Activated naive CD4-positive, alpha-beta T cell treated with anti-CD3 and anti-CD28 coated beads, Interleukin-2, amount 50 U/mL, for 24 hours (primary cell): ENCODE results near the gene HOXD12.

Experiments used
- H3K27ac Mint-ChIP-seq: one replicate; pipeline ENCODE4 v1.8.0; 2021; ENCODE audit warnings: mild to moderate bottlenecking, mixed read lengths
- H3K27me3 Mint-ChIP-seq: one replicate; pipeline ENCODE4 v1.8.0; 2021; ENCODE audit warnings: mixed read lengths
- H3K36me3 Mint-ChIP-seq: one replicate; pipeline ENCODE4 v1.8.0; 2021; ENCODE audit warnings: mixed read lengths
- H3K4me1 Mint-ChIP-seq: one replicate; pipeline ENCODE4 v1.8.0; 2021; ENCODE audit warnings: mixed read lengths
- H3K4me3 Mint-ChIP-seq: one replicate; pipeline ENCODE4 v1.8.0; 2021; ENCODE audit warnings: mild to moderate bottlenecking, mixed read lengths
- H3K9me3 Mint-ChIP-seq: one replicate; pipeline ENCODE4 v1.8.0; 2021; ENCODE audit warnings: mixed read lengths

The HOXD12 gene

DNA sequence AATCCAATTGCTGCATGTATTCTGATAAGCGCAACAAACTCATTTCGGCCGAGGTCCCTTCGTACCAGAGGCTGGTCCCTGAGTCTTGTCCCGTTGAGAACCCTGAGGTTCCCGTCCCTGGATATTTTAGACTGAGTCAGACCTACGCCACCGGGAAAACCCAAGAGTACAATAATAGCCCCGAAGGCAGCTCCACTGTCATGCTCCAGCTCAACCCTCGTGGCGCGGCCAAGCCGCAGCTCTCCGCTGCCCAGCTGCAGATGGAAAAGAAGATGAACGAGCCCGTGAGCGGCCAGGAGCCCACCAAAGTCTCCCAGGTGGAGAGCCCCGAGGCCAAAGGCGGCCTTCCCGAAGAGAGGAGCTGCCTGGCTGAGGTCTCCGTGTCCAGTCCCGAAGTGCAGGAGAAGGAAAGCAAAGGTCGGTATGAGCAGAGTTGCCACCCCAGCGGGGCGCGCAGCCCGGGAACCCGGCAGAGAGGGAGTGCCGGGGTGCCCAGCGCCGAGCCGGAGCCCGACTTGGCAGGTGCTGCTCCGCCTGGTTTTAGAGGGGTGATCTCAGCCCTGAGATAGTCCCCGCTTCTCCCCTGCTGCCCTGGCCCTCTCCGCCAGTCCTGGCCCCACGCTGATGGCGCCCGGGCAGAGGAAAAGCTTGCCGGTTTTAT lies 17.7 kb downstream of the HOXD12 start:
- Mint-ChIP-seq H3K27ac (peak overlapping the region; percentile 79), H3K4me3 (no peak overlapping the region), H3K36me3 (peaks cover 2% of the 10 kb centered on the region), H3K27me3 (peaks cover 68% of the 10 kb centered on the region), H3K9me3 (peaks cover 11% of the 10 kb centered on the region), H3K4me1 (no peaks in the 10 kb centered on the region)

DNA sequence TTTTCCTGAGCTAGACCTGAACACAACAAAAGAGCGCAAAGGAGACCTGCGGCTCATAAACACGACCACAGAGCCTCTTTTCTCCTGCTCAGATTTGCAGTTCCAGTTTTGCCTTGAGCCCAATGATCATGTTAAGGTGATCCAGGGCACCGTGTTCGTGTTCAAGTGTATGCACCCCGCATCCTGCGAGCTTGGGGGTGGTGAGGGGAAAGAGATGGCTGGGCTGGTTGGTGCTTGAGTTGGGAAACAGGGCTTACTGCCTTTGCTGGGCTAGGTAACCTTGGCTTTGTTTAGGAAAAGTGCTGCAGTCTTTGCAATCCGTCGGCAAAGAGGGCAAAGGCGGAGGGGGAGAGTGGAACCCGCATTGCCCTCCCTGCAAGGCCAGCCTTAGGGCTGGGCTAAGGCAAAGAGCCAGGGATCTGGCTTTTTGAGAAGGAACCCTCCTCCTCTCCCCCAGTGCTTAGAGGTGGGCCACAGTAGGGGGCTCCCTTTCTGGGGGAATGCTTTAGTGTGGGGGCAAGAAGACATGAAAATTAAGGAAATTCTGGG lies 18.3 kb downstream of the HOXD12 start:
- Mint-ChIP-seq H3K4me3 (no peak overlapping the region), H3K9me3 (peaks cover 11% of the 10 kb centered on the region), H3K4me1 (no peaks in the 10 kb centered on the region), H3K27ac (peak overlapping the region; percentile 66), H3K27me3 (peaks cover 66% of the 10 kb centered on the region), H3K36me3 (peaks cover 2% of the 10 kb centered on the region)

DNA sequence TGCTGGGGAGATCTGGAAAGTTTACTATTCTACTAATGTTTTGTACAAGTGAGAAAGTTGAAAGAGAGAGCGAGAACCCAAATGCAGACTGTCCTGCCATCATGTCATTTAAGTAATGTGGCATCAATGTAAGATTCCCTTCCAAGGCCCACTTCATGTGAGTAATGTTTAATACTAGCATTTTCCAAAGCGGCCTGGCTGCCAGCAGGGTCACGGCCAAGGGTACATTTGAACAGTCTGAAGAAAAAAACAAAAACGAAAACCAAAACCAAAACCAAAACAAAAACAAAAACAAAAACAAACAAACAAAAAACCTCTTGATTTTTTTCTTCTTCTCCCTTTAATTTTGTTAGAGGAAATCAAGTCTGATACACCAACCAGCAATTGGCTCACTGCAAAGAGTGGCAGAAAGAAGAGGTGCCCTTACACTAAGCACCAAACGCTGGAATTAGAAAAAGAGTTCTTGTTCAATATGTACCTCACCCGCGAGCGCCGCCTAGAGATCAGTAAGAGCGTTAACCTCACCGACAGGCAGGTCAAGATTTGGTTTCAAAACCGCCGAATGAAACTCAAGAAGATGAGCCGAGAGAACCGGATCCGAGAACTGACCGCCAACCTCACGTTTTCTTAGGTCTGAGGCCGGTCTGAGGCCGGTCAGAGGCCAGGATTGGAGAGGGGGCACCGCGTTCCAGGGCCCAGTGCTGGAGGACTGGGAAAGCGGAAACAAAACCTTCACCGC lies 19.2 kb downstream of the HOXD12 start:
- peaks cover 11% of the 10 kb centered on the region for H3K9me3 Mint-ChIP-seq
- H3K36me3 Mint-ChIP-seq = peaks cover 2% of the 10 kb centered on the region
- H3K4me1 Mint-ChIP-seq = peaks cover under 1% of the 10 kb centered on the region
- H3K4me3 Mint-ChIP-seq = no peak overlapping the region
- peak overlapping the region; percentile 63 for H3K27ac Mint-ChIP-seq
- H3K27me3 Mint-ChIP-seq = peaks cover 63% of the 10 kb centered on the region

DNA sequence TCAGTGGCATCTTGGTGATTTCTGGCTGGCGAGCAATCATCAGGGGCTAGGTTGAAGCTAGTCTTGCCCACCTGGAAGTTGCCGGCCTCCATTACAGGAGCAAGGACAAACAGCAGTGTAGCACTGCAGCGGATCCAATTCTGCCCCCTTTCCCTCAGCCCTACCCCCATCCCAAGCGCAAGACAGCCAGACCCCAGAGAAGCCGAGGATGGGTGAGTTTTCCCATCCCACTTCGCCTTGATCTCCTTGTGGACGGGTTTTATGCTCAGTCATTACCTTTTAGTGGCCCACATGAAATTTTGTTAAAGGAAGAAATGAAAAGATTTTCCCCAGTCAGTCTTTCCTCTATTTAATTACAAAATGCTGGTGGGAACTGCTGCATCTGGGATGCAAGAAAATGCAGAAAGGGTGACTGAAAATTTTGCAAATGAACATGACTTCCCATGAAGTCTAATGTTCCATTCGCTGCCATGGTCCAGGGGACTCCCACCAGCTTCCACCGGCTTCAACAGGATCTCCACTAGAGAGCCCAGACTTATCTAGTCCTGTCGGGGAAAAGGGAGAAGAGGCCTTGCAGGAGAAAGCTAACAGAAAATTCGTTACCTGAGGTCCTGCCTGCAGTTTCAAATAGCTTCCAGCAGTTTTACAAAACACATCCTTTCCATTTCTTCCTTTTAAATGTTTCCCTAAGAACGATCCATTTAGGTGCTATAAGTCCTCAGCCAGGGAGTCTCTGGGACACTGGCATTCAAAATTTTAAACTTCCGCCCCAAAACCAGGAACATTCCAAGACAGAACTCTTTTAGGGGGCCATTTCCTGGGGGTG lies 21.0 kb downstream of the HOXD12 start:
- Mint-ChIP-seq H3K36me3 (peaks cover 2% of the 10 kb centered on the region), H3K4me1 (peaks cover 4% of the 10 kb centered on the region), H3K9me3 (peaks cover 11% of the 10 kb centered on the region), H3K4me3 (no peak overlapping the region), H3K27ac (peak overlapping the region; percentile 8), H3K27me3 (peaks cover 66% of the 10 kb centered on the region)

DNA sequence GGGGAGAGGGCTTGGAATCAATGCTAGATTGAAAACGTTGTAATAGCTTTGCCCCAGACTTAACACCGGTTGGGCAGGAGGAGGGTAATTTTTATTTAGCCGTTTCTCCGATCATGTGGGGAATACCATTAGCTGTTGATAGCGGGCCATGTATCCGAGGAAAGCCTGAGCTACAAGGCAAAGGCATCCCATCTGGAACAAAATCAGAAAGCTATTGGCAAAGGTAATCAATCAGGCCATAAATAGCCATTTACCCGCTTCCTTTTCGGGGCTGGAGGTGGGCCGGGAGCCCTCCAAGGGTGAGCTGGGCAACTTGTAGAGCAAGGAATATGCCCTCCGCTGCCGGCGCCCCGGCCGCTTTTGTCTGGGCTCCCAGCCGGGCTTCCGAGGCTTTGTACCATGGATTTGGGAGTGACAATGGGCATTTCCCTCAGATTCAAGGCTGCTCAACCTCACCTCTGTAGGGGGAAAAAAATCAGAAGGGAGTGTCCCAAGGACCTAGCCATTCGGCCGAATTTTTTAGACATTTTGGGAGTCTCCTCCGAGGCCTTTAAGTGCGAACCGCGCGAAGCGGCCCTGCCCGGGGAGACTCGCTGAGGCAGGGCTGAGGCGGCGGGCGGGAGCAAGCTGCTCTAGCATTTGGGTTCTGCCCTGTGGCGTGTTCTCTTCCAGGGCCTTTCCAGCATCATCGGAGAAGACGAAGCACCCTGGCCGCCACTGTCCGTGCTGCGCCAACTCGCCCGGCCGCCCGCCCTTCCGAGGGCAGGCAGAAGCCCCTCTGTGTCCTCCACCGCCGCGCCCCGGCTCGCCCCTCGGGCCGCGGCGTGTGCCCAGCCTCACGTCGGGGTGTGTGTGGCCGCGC lies 21.8 kb downstream of the HOXD12 start:
- Mint-ChIP-seq H3K27me3 (peaks cover 68% of the 10 kb centered on the region), H3K36me3 (peaks cover 2% of the 10 kb centered on the region), H3K4me3 (no peak overlapping the region), H3K9me3 (peaks cover 11% of the 10 kb centered on the region), H3K27ac (no peak overlapping the region), H3K4me1 (peaks cover 4% of the 10 kb centered on the region)

DNA sequence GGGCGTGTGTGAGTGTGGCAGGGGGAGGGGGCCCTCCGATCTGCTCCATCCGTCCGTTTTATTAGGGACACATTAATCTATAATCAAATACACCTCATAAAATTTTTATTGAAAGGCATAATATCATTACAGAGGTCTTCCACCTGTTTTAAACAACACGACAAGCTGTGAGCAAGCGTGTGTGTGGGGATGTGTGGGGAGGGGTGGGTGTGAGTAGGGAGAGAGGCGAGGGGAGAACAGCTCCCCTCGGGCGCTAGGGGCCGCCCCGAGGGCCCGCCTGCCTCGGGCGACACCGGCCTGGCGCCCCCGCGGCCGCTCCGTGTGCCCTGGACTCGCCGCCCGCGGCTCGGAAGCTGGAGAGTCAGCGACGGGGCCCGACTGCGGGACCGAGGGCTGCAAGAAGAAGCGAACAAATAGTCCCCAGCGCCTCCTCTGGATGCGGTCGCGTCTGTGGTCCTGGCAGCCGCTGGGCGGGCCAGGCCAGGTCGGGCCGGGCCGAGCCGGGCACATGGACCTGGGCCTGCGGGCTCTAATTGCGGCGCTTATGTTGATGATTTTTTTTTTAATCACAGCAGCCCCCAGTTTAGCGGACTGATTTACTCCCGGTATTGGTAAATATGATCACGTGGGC lies 22.6 kb downstream of the HOXD12 start:
- Mint-ChIP-seq H3K27me3 (peaks cover 67% of the 10 kb centered on the region), H3K36me3 (no peaks in the 10 kb centered on the region), H3K9me3 (peaks cover 5% of the 10 kb centered on the region), H3K4me1 (peaks cover 4% of the 10 kb centered on the region), H3K4me3 (peak overlapping the region; percentile 75), H3K27ac (no peak overlapping the region)

DNA sequence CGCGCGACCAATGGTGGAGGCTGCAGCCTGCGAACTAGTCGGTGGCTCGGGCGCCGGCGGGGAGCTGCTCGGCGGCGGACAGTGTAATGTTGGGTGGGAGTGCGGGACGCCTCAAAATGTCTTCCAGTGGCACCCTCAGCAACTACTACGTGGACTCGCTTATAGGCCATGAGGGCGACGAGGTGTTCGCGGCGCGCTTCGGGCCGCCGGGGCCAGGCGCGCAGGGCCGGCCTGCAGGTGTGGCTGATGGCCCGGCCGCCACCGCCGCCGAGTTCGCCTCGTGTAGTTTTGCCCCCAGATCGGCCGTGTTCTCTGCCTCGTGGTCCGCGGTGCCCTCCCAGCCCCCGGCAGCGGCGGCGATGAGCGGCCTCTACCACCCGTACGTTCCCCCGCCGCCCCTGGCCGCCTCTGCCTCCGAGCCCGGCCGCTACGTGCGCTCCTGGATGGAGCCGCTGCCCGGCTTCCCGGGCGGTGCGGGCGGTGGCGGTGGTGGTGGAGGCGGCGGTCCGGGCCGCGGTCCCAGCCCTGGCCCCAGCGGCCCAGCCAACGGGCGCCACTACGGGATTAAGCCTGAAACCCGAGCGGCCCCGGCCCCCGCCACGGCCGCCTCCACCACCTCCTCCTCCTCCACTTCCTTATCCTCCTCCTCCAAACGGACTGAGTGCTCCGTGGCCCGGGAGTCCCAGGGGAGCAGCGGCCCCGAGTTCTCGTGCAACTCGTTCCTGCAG lies 23.3 kb downstream of the HOXD12 start, which contains the start of gene HOXD9:
TSS of gene HOXD9 (plus strand) at position 37 of the 728 bp plus-strand sequence. CDS start at position 87, 50 bp downstream.
- Mint-ChIP-seq H3K36me3 (no peaks in the 10 kb centered on the region), H3K4me1 (peaks cover 7% of the 10 kb centered on the region), H3K27me3 (peaks cover 67% of the 10 kb centered on the region), H3K9me3 (peaks cover 5% of the 10 kb centered on the region), H3K27ac (no peak within 1 kb of the TSS), H3K4me3 (peak within 1 kb of the TSS; percentile 75)

DNA sequence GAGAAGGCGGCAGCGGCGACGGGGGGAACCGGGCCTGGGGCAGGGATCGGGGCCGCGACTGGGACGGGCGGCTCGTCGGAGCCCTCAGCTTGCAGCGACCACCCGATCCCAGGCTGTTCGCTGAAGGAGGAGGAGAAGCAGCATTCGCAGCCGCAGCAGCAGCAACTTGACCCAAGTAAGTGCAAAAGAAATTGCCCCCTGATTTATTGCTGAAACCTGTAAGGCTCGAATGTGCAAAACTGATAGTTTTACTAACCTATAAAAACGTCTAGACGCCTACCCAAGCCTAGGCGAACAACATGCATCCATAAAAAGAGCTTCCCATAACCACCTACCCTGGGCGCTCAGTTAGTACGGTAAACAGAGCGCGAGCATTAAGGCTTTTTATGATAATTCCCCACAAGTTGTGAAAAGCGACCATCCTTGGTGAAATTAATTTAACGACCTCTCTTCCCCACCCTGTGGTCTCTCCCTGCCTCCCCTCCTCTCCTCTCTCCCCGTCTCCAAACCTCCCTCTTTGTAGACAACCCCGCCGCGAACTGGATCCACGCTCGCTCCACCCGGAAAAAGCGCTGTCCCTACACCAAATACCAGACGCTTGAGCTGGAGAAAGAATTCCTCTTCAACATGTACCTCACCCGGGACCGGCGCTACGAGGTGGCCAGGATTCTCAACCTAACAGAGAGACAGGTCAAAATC lies 24.0 kb downstream of the HOXD12 start:
- Mint-ChIP-seq H3K27ac (no peak overlapping the region), H3K4me1 (peaks cover 14% of the 10 kb centered on the region), H3K9me3 (peaks cover 5% of the 10 kb centered on the region), H3K36me3 (no peaks in the 10 kb centered on the region), H3K27me3 (peaks cover 68% of the 10 kb centered on the region), H3K4me3 (peak overlapping the region; percentile 39)

DNA sequence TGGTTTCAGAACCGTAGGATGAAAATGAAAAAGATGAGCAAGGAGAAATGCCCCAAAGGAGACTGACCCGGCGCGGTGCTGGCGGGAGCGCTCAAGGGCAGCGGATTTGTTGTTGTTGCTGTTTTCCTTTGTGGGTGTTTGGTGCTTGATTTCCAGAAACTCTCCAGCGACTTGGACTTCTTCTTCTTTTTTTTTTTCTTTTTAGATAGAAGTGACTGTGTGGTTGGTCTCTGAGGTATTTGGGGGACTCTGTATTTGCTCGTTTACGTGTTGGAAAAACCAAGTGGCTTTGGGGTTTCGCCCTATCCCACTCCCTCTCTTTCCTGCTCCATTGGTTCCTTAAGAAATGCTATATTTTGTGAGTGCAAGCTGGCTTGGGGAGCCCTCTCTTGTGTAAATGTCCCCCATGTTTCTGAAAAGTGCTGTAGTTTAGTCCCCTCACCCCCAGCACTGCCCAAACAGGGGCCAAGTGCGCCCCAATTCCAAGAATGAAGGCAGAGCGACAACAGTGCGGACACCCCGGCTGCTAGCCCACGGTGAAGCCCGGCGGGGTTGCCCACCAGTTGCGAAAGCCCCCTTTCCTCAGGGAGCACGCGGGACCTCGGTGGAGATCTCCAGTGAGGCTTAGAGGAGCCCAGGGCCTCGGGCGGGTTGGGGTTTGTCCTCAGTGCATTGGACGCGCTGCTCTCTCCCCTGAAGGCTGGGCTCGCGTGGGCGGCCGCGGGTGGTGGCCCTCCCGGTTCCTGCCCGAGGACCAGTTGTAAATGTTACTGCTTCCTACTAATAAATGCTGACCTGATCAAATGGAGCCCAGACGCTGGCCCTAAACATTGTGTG lies 24.7 kb downstream of the HOXD12 start:
- H3K4me1 Mint-ChIP-seq = peaks cover 20% of the 10 kb centered on the region
- peak overlapping the region; percentile 55 for H3K4me3 Mint-ChIP-seq
- H3K9me3 Mint-ChIP-seq = no peaks in the 10 kb centered on the region
- peaks cover 67% of the 10 kb centered on the region for H3K27me3 Mint-ChIP-seq
- H3K36me3 Mint-ChIP-seq = no peaks in the 10 kb centered on the region
- no peak overlapping the region for H3K27ac Mint-ChIP-seq

DNA sequence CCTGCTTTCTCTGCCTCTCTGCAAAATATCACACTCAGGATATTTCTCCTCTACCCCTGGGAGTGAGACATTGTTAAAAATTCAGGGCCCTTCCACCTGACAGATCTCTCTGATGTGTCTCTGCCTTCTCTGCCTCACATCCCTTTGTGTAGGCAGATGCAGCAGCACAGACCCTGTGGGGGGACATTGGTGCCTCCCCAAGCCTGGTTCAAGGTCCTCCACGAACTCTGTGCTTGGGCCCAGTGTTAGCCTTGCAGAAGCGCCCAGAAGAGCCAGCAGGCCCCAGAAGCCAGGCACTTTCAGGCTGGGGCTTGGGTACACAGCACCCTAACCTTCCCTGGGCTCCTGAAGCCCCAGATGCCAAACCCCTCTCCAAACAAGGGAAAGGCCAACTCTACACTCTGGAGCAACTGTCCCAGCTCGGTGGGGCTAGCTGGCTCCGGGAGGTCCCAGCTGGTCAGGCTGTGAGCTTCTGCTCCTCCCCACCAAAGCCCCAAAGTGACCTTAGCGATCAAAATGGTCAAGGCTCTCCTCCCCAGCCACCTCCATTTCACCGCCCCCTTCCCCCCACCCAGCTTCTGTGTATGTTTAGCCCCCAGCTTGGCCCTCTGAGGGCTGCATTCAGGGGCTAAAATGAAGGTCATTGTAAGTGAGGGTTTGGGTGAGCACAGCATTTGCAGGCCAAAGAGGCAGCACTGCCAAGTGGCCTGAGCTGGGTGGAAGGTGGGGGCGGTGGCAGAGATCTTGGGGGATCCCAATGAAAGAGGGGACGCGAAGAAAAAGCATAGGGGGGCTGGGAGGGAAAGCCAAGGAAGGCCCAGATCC lies 25.6 kb downstream of the HOXD12 start:
- Mint-ChIP-seq H3K27ac (no peak overlapping the region), H3K4me1 (peaks cover 20% of the 10 kb centered on the region), H3K27me3 (peaks cover 60% of the 10 kb centered on the region), H3K36me3 (no peaks in the 10 kb centered on the region), H3K9me3 (no peaks in the 10 kb centered on the region), H3K4me3 (peak overlapping the region; percentile 55)

DNA sequence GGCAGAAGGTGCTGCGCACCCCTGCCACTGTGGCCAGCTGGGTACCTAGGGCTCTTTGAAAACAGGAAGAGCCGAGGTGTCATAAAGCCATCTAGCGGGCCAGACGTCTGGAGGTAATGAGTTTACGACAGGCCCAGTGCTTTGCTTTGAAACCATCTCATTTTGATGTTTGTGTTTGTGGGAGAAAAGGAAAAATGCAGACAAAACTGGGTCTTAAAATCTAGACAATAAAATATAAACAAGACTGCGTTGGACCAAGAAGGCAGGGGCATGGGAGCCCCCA lies 26.1 kb downstream of the HOXD12 start:
- no peak overlapping the region for H3K4me3 Mint-ChIP-seq

More for the DNA sequence above, 26.1 kb downstream of the HOXD12 start:
- Mint-ChIP-seq H3K27ac (no peak overlapping the region), H3K4me1 (peaks cover 22% of the 10 kb centered on the region), H3K27me3 (peaks cover 56% of the 10 kb centered on the region), H3K9me3 (no peaks in the 10 kb centered on the region), H3K36me3 (no peaks in the 10 kb centered on the region)
